Measurements from ENCODE around the gene PDZK1IP1.

The PDZK1IP1 gene

DNA sequence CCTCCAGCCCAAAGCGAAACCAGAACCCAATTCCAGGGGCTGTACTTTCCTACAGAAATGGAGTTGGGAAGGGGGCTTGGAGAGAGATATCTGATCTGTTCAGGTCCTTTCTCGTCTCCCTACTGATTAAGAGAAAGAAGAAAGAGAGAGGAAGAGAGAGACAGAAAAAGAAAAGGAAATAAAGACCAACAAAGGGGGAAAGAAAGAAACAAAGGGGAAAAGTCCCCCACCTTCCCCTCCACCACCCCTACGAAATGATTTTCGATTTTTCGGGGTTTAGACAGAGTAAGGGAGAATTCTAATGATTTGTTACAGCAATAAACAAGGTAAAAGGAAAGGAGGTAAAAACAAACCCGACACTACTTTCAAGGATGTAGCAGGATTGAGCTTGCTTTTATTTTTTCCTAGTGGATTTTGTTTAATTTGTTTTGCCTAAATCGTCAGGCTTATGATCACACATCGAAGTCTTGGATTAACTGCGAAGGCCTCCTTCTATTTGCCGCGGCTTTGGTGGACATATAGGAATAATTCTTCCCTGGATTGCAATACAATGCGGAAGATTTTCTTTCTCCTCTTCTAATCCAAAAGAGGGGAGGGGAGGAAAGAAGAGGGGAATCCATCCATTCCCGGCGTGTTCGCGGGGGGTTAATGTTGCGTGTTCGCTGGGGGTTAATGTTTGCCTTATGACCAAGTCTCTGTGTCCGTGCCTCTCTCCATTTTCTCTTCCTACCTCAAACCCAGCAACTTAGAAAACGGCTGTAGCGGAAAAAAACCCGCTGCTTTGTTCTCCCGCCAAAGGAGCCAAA, 40.3 kb upstream of the PDZK1IP1 start:
- Histone ChIP-seq H3K4me1 (ENCODE audit: low read depth, poor library complexity, severe bottlenecking) (no peaks in the 10 kb centered on the region), H3K27me3 (ENCODE audit: insufficient read depth, low read depth) (peaks cover 29% of the 10 kb centered on the region), H3K9ac (no peak overlapping the region), H3K27ac (no peak overlapping the region), H4K20me1 (ENCODE audit: insufficient read depth) (no peaks in the 10 kb centered on the region), H2AFZ (ENCODE audit: low read depth) (no peak overlapping the region), H3K4me3 (IDR thresholded peaks at IDR 0.05; ENCODE audit: insufficient read depth, low read depth, low read length) (no peak overlapping the region), H3K4me2 (no peak overlapping the region), H3K36me3 (ENCODE audit: insufficient read depth) (no peaks in the 10 kb centered on the region), H3K79me2 (ENCODE audit: insufficient read depth, low read depth) (no peaks in the 10 kb centered on the region)
- TF ChIP-seq, protein P1, sequence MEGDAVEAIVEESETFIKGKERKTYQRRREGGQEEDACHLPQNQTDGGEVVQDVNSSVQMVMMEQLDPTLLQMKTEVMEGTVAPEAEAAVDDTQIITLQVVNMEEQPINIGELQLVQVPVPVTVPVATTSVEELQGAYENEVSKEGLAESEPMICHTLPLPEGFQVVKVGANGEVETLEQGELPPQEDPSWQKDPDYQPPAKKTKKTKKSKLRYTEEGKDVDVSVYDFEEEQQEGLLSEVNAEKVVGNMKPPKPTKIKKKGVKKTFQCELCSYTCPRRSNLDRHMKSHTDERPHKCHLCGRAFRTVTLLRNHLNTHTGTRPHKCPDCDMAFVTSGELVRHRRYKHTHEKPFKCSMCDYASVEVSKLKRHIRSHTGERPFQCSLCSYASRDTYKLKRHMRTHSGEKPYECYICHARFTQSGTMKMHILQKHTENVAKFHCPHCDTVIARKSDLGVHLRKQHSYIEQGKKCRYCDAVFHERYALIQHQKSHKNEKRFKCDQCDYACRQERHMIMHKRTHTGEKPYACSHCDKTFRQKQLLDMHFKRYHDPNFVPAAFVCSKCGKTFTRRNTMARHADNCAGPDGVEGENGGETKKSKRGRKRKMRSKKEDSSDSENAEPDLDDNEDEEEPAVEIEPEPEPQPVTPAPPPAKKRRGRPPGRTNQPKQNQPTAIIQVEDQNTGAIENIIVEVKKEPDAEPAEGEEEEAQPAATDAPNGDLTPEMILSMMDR (conservative IDR thresholded peaks at IDR 0.05; ENCODE audit: low read depth, low read length), result no peak

DNA sequence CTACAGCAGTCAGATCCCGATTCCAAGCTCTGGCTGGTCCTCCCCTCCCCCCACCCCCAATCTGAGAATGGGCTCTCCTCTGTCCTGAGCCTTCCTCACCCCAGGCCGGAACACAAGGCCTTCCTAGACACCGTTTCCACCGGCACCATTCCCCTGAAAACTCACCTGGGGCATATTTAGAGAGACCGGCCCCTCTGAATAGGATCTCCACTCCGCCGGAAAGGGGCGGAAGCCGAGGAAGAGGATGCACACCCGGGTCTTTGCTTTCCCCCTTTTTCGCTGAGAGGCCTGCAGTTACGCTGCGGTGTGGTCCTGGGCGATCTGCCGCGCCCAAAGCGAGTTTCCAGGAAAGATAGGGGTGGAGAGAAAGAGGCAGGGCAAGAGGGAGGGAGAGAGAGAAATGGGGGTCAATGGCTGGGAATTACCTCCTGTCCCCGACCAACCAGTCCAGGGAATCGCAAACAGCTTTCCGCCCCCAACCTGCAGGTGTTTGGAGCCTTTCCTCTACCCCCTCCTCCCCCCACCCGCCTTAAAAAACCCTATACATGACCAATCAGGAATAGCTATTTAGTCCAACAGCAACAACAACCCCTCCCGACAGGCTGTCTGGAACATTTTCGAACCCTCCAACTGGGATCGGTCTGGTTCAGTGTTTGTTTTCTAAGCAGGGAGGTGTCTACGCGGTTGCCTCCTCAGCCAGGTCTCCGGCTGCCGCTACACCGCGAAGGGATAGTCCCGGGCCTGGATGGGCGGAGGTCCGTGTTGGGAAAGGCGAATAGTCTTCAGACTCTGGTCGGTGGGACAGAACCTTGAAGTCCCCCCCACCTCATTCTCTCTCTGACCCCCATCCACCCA, 39.4 kb upstream of the PDZK1IP1 start:
- no peak overlapping the region for H3K27ac ChIP-seq
- H4K20me1 ChIP-seq (ENCODE audit: insufficient read depth), result no peaks in the 10 kb centered on the region
- no peak overlapping the region for H3K4me3 ChIP-seq (IDR thresholded peaks at IDR 0.05; ENCODE audit: insufficient read depth, low read depth, low read length)
- no peaks in the 10 kb centered on the region for H3K79me2 ChIP-seq (ENCODE audit: insufficient read depth, low read depth)
- H3K36me3 ChIP-seq (ENCODE audit: insufficient read depth), result no peaks in the 10 kb centered on the region
- no peaks in the 10 kb centered on the region for H3K4me1 ChIP-seq (ENCODE audit: low read depth, poor library complexity, severe bottlenecking)
- TF ChIP-seq, protein P1 (conservative IDR thresholded peaks at IDR 0.05; ENCODE audit: low read depth, low read length), result no peak
- peaks cover 29% of the 10 kb centered on the region for H3K27me3 ChIP-seq (ENCODE audit: insufficient read depth, low read depth)
- no peak overlapping the region for H3K4me2 ChIP-seq
- H2AFZ ChIP-seq (ENCODE audit: low read depth), result no peak overlapping the region
- H3K9ac ChIP-seq, result no peak overlapping the region

DNA sequence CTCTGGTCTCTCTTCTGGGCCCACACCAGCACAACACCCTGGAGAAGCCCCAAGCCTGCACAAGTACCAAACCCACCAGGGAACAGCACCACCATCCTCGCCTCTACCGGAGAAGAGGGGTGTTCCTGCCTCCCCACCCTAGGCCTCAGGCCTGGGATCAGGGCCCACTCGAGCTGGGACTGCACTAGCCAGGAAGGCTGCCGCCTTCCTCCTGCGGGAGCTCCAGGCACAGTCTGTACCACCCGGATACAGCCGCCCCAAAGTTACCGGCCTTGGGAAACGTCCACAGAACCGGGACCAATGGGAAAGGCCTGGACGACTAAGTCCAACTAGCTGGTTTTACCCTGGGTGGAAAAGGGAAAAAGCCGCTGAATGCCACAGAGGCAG, 38.8 kb upstream of the PDZK1IP1 start:
- TF ChIP-seq, protein P1 (conservative IDR thresholded peaks at IDR 0.05; ENCODE audit: low read depth, low read length), result no peak
- Histone ChIP-seq H2AFZ (ENCODE audit: low read depth) (no peak overlapping the region), H3K9ac (no peak overlapping the region), H4K20me1 (ENCODE audit: insufficient read depth) (no peaks in the 10 kb centered on the region), H3K79me2 (ENCODE audit: insufficient read depth, low read depth) (no peaks in the 10 kb centered on the region), H3K4me2 (no peak overlapping the region), H3K4me1 (ENCODE audit: low read depth, poor library complexity, severe bottlenecking) (no peaks in the 10 kb centered on the region), H3K4me3 (IDR thresholded peaks at IDR 0.05; ENCODE audit: insufficient read depth, low read depth, low read length) (no peak overlapping the region), H3K27me3 (ENCODE audit: insufficient read depth, low read depth) (peaks cover 29% of the 10 kb centered on the region), H3K36me3 (ENCODE audit: insufficient read depth) (no peaks in the 10 kb centered on the region), H3K27ac (no peak overlapping the region)

DNA sequence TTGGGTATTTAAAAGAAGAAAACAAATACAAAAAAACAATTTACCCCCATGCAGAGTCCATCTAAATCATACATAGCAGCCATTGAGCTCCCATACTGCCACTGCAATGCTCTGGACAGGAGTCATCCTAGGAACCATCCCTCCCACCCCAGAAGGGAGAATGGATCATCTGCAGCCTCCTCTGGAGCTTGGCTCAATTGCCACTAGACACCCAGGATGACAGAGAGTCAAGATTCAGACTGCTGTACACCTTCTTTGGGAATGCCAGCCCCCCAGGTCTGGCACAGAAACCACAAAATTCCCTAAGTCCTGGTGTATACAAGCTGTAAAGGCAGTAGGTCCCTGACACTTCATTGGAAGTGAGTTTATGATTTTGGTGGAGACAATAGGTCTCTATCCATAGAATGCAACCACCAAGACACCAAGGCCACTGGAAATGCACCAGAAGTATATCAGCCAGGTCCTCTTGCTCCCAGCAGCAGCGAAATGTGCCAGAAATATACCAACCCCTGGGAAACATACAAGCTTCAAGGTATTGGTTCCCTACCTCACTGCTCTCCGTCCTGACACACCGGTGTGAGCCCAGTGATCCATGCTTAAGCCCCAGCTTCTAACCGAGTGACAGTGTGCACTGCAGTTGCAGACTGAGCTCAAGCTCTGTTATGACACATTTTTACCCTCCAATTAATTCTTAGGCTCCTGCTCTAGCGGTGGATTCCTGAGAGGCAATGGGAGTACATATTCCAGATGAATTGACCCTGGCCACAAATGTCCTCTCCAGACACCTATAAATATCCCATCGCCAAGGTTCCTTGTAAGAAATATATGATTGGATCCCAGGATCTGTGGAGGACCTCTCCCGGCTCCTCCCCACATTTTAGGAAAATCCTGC, 37.8 kb upstream of the PDZK1IP1 start:
- Histone ChIP-seq H3K4me3 (IDR thresholded peaks at IDR 0.05; ENCODE audit: insufficient read depth, low read depth, low read length) (no peak overlapping the region), H3K27ac (no peak overlapping the region), H3K4me2 (no peak overlapping the region), H3K79me2 (ENCODE audit: insufficient read depth, low read depth) (no peaks in the 10 kb centered on the region), H3K9ac (no peak overlapping the region), H4K20me1 (ENCODE audit: insufficient read depth) (no peaks in the 10 kb centered on the region), H2AFZ (ENCODE audit: low read depth) (no peak overlapping the region), H3K4me1 (ENCODE audit: low read depth, poor library complexity, severe bottlenecking) (no peaks in the 10 kb centered on the region), H3K27me3 (ENCODE audit: insufficient read depth, low read depth) (peaks cover 34% of the 10 kb centered on the region), H3K36me3 (ENCODE audit: insufficient read depth) (no peaks in the 10 kb centered on the region)
- TF ChIP-seq, protein P1 (conservative IDR thresholded peaks at IDR 0.05; ENCODE audit: low read depth, low read length), result no peak

Data from KMS-11 (cell line).